Islet precursor cell (in vitro differentiated cells): ENCODE measurements around the gene PRDM15.

Experiments
- DNase-seq: peaks from one replicate; pipeline ENCODE4 v3.0.0-alpha.2; 2018

PRDM15 gene

DNA sequence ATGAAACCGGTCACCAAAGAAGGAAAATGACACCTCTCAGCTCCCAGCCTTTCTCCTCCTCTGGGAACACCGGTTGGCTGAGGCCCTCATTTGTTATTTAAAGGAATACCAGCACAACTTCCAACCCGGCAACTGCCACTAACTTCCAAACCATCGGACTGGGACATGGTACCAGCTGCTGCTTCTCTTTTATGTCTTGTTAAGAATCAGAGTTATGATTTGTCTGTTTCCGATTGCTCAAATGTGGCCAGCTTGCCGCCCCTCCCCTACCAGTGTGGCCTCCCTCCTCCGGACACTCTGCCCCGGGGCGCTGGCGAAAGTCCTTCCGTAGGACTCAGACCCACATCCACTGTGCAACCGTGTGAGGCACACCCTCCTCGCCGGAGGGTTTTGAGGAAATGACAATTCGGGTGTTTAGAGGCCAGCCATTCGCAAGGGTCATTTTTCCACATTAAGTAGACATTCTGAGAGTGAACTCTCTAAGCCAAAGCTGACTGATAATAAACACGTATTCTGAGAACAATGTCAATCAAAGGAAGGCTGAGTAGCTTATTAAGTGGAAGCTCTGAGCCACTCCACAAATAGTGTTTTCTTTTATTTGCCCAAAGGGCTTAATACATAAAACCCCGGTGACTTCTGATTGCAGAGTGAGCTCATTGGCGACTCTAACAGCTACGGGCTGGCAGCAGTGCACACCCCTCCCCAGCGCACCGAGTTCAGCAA is 117.8 kb downstream of the PRDM15 start:
- peak; percentile 82 for DNase-seq

GRCh38 chr21:41760411-41760810 is 118.7 kb downstream of the PRDM15 start:
- no peak for DNase-seq

GRCh38 chr21:41759926-41760325 is 119.2 kb downstream of the PRDM15 start:
- DNase-seq: no peak

DNA sequence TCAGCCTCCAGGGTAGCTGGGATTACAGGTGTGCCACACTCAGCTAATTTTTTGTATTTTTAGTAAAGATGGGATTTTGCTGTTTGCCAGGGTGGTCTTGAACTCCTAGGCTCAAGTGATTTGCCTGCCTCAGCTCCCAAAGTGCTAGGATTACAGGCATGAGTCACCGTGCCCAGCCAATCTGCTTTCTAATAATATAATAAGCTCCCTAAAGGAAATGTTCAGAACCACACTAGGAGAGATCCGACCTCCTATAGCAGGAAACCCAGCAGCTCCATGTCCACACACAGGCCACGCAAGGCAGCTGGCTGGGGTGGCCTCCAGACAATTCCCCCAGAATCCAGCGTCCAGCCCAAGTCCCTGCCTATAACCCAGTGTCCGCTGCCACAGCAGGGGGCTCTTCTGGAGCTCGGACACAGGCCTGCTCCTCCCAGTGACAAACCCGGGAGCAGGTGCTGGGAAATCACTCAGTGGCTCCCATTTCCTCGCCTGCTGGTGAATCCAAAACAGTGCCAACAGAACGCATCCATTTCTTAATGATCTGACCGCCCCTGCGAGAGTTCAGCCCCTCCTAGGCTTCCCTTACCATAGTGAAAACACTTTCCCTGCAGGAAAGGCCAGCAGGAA is 119.8 kb downstream of the PRDM15 start:
- no peak for DNase-seq

GRCh38 chr21:41758550-41758949 is 120.6 kb downstream of the PRDM15 start:
- no peak for DNase-seq

GRCh38 chr21:41755934-41756773 is 123.0 kb downstream of the PRDM15 start:
- DNase-seq: no peak

DNA sequence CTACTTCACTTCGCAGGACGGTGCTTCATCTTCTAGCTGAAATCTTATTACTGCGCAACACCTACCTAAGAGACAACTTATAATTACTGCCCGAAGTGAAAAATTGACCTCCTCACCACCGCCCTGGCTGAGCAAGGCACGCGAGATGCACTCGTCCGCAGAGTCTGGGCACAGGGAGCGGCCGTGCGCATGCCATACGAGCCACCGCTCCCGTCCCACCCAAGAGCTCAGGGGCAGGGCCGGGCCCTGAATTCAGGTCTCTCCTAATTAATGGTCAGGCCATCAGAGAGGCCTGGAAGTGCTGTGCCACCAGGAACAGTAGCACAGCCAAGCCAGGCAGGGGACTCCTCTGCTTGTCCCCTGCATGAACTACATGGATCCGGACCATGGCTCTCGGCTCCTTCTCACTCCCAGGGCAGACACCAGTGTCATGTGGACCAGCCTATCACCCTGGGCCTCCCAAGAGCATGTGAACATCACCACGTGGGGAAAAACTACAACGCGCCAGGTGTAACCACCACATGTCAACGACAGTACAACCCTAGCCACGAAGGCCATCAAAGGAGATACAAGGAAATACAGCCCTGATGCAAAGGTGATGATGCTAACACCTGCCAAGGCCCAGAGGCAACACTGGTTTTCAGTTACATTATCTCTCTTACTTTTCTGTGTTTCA is 123.7 kb downstream of the PRDM15 start:
- no peak for DNase-seq

DNA sequence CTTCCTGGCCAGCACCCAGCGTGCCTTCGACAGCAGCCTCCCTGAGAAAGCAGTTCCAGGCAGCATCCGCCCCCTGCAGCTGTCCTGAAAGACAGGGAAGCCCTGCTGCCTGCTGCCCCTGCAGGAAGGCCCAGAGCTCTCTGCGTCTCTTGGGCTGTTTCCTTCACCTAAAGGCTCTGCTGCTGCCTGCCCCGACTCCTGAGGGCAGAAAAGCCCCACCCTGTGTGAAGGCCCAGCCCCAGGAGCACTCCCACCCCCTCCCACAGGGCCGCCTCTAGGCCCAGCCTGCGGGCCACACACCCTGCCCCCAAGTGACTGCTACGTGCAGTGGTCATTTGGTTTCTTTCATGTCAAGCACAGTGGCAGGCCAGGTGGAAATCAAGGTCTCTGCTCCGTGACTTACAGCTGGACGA is 124.7 kb downstream of the PRDM15 start:
- DNase-seq: peak; percentile 83

DNA sequence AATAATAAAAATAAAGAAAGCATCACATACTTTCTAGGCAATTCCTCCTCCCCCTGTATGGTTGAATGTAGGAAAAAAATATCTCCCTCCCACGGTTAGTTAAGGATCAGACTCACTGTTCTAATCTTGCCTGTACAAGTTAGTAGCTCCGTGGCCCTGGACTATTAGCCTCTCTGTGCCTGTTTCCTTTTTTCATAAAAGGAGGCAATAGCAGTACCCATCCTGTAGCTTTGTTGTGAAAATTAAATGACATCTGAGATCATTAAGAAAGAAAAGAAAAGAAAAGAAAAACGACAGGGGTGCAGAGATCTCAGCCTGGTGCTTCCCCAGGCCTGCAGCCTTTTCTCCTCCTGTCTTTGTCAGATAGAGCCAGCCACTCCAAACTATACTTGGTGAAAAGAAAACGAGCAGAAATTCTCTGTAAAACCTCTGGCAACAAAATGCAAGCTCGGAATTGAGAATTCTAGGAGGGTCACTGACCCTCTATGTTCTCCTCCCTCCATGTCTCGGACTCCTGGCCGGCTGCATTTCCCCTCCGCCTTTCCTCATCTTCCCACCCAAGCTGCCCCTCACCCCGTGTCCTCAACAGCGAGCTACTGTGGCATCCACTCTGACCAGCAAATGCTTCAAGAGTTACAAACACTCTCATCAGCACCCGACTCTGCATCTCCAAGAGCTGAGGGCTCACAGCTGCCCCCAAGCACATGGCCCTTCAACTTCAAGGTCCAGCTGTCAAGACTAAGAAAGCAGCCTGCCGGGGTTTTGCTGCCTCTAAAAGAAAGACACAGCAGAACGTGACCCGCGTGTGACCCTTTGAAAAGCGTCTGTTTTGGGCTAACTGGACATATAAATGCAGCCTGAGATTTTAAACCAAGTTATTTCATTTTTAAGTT is 125.9 kb downstream of the PRDM15 start:
- DNase-seq: no peak

GRCh38 chr21:41752231-41752681 is 126.9 kb downstream of the PRDM15 start:
- DNase-seq: peak; percentile 90

- no peak for DNase-seq
These were observed 127.5 kb downstream of the PRDM15 start for GRCh38 chr21:41751611-41752011.

- no peak for DNase-seq
These were observed 128.5 kb downstream of the PRDM15 start for GRCh38 chr21:41750532-41751151.

GRCh38 chr21:41750051-41750450 is 129.1 kb downstream of the PRDM15 start:
- DNase-seq: no peak

- DNase-seq: no peak
These were observed 129.9 kb downstream of the PRDM15 start for GRCh38 chr21:41749286-41749685.
